ENCODE data around the gene MDFI.

DNA sequence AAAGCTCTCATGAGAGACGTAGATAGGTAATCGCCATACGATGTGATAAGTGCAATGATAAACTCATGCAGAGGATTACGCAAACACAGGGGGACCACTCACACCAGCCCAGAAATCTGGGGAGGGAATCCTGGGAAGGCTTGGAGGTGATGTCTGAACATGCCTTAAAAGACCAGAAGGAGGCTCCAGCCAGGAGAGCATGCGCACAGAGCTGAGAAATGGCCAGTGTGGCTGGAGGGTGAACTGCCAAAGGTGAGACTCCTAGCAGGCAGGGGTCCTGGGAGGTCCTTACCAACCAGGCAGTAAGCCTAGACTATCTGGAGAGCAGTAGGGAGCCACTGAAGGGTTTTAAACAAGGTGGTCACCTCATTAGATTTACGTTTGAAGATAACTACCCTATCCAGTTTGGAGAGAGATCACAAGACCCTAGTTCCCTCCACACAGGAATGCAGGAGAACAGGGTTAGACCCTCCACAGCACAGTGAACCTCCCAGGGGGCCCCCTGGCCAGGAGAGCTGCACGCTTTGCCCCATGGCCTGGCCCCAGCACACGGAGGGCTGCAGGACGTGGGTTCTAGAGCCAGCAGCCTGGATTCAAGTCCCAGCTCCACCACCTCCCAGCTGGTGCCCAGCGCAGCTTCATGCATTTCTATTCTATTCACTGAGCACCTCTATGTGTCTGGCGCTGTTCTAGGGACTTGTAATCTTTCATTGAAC, 13.1 kb downstream of the MDFI start:
- TF ChIP-seq FOXA2 (IDR thresholded peaks at IDR 0.05) (no peak), CTCF (IDR thresholded peaks at IDR 0.05; ENCODE audit: low read depth, low read length, missing input control) (no peak), REST (IDR thresholded peaks at IDR 0.05) (no peak), RXRA (IDR thresholded peaks at IDR 0.05) (no peak), ZBTB33 (IDR thresholded peaks at IDR 0.05) (no peak), JUND (IDR thresholded peaks at IDR 0.05) (no peak), YY1 (IDR thresholded peaks at IDR 0.05) (no peak), NR2F2 (IDR thresholded peaks at IDR 0.05) (no peak), MAX (IDR thresholded peaks at IDR 0.05) (no peak), EGR1 (IDR thresholded peaks at IDR 0.05; ENCODE audit: low read depth in 2 of 2) (no peak), TAF1 (conservative IDR thresholded peaks at IDR 0.05) (no peak)

All from liver (tissue), 3 donors.